ENCODE measurements around the gene PLLP.

DNA sequence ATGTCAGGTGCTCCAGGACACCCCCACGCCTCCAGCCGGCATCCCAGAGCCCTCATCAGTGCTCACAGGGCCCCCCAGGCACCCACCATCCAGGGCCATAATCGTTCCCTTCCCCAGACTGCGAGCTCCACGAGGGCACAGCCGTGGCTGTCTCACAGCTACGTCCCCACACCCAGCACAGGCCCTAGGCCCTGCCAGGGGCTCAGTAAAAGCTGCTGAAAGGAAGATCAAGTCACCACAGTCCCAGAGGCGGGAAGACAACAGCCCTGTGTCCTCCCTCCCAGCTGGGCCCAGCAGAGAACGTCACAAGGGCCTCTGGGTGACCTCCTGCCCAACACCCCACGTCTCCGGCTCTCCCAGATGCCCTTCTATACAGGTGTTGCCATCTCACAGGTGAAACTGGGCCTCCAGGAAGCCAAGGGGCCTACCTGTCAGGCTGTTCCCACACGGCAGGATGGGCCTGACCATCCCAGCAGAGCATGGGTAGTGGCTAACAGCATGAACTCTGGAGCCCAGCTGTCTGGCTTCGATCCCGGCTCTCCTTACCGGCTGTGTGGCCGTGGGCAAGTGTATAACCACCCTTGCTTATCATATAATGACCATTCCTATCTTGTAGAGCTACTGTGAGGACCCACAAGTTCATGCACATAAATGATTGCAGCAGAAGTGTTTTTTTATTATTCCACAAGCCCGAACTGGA is 21.5 kb downstream of the PLLP start:
- TF ChIP-seq, protein P1, sequence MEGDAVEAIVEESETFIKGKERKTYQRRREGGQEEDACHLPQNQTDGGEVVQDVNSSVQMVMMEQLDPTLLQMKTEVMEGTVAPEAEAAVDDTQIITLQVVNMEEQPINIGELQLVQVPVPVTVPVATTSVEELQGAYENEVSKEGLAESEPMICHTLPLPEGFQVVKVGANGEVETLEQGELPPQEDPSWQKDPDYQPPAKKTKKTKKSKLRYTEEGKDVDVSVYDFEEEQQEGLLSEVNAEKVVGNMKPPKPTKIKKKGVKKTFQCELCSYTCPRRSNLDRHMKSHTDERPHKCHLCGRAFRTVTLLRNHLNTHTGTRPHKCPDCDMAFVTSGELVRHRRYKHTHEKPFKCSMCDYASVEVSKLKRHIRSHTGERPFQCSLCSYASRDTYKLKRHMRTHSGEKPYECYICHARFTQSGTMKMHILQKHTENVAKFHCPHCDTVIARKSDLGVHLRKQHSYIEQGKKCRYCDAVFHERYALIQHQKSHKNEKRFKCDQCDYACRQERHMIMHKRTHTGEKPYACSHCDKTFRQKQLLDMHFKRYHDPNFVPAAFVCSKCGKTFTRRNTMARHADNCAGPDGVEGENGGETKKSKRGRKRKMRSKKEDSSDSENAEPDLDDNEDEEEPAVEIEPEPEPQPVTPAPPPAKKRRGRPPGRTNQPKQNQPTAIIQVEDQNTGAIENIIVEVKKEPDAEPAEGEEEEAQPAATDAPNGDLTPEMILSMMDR (IDR thresholded peaks at IDR 0.05): no peak
- no peak for TF ChIP-seq POLR2AphosphoS5 (IDR thresholded peaks at IDR 0.05; ENCODE audit: insufficient read depth in 1 of 2, low read depth in 1 of 2)
